SK-MEL-5 (cell line): Measurements from ENCODE around the gene LRP2BP. TPM values are rescaled to one million over a fixed set of nuclear protein-coding genes. Genes with fewer than 3 reads are reported as not detected.
"Not testable (repeated sequence)": the region's sequence is repeated elsewhere in the genome, so short reads cannot be mapped to it uniquely, and the experiment has no call there.

Experiments
- DNase-seq: peaks from one replicate; pipeline ENCODE4 v3.0.0-alpha.2; 2016; ENCODE audit warnings: low read depth, low spot score
- in situ Hi-C: cut with HindIII; loops from 2 replicates; pipeline ENCODE4 v1.10.0; 2016; ENCODE audit warnings: low sequenced_read_pairs, high pct_unique_total_duplicates, low pct_unique_long_range_greater_than_20kb
- total RNA-seq: library from RNA; depleted of rRNA; stranded (reverse); fragments of >200 nt; shearing (Covaris generic); gene quantifications from 2 replicates; pipeline ENCODE4 v1.2.3, GENCODE V29; 2014

LRP2BP gene
- total RNA-seq, 1 experiment from 2014 or later: 0.71 TPM

- in situ Hi-C loops: no loop called here
- no peak for DNase-seq
These were observed 21.7 kb downstream of the LRP2BP start for GRCh38 chr4:185374027-185374426.

GRCh38 chr4:185371702-185372101 lies 24.0 kb downstream of the LRP2BP start:
- in situ Hi-C loops: no loop called here
- DNase-seq: no peak

- in situ Hi-C loops: no loop called here
- DNase-seq: no peak
These were observed 25.3 kb downstream of the LRP2BP start for GRCh38 chr4:185370268-185370949.

GRCh38 chr4:185369731-185370130 lies 26.0 kb downstream of the LRP2BP start:
- in situ Hi-C loops: no loop called here
- DNase-seq: no peak

- DNase-seq: no peak
- in situ Hi-C loops: no loop called here
These were observed 30.8 kb downstream of the LRP2BP start for GRCh38 chr4:185364886-185365285.

GRCh38 chr4:185363251-185363650 lies 32.5 kb downstream of the LRP2BP start:
- in situ Hi-C loops: no loop called here
- DNase-seq: no peak

- DNase-seq, in situ Hi-C loops: not testable (repeated sequence)
These were observed 33.2 kb downstream of the LRP2BP start for GRCh38 chr4:185362570-185362969.

GRCh38 chr4:185361872-185362271 lies 33.9 kb downstream of the LRP2BP start:
- in situ Hi-C loops: no loop called here
- no peak for DNase-seq

- in situ Hi-C loops: no loop called here
- no peak for DNase-seq
These were observed 35.8 kb downstream of the LRP2BP start for GRCh38 chr4:185359767-185360446.

GRCh38 chr4:185358959-185359358 lies 36.8 kb downstream of the LRP2BP start:
- in situ Hi-C loops: no loop called here

GRCh38 chr4:185358514-185358913 lies 37.2 kb downstream of the LRP2BP start:
- DNase-seq: no peak

More at GRCh38 chr4:185358959-185359358, 36.8 kb downstream of the LRP2BP start:
- DNase-seq: no peak

GRCh38 chr4:185357733-185358440 lies 37.8 kb downstream of the LRP2BP start:
- in situ Hi-C loops: no loop called here
- no peak for DNase-seq

More at GRCh38 chr4:185358514-185358913, 37.2 kb downstream of the LRP2BP start:
- in situ Hi-C loops: no loop called here

GRCh38 chr4:185357211-185357610 lies 38.5 kb downstream of the LRP2BP start:
- DNase-seq: no peak
- in situ Hi-C loops: no loop called here

GRCh38 chr4:185352741-185353140 lies 43.0 kb downstream of the LRP2BP start:
- DNase-seq: no peak
- in situ Hi-C loops: no loop called here

- DNase-seq: no peak
- in situ Hi-C loops: no loop called here
These were observed 43.5 kb downstream of the LRP2BP start for GRCh38 chr4:185352202-185352601.

- DNase-seq: no peak
- in situ Hi-C loops: no loop called here
These were observed 44.0 kb downstream of the LRP2BP start for GRCh38 chr4:185351691-185352090.

- no peak for DNase-seq
These were observed 48.6 kb downstream of the LRP2BP start for GRCh38 chr4:185346975-185347601.

More at GRCh38 chr4:185346975-185347601, 48.6 kb downstream of the LRP2BP start:
- in situ Hi-C loops: no loop called here
